Ramos (cell line): Measurements from ENCODE around the gene COMMD6.

Experiments used
- in situ Hi-C: fragments of 300-500 bp; cut with MboI; formaldehyde crosslinking; loops from one replicate; pipeline ENCODE4 v1.14.3; 2022; ENCODE audit warnings: low sequenced_read_pairs; ENCODE audit not compliant: unreplicated experiment

Gene COMMD6

DNA sequence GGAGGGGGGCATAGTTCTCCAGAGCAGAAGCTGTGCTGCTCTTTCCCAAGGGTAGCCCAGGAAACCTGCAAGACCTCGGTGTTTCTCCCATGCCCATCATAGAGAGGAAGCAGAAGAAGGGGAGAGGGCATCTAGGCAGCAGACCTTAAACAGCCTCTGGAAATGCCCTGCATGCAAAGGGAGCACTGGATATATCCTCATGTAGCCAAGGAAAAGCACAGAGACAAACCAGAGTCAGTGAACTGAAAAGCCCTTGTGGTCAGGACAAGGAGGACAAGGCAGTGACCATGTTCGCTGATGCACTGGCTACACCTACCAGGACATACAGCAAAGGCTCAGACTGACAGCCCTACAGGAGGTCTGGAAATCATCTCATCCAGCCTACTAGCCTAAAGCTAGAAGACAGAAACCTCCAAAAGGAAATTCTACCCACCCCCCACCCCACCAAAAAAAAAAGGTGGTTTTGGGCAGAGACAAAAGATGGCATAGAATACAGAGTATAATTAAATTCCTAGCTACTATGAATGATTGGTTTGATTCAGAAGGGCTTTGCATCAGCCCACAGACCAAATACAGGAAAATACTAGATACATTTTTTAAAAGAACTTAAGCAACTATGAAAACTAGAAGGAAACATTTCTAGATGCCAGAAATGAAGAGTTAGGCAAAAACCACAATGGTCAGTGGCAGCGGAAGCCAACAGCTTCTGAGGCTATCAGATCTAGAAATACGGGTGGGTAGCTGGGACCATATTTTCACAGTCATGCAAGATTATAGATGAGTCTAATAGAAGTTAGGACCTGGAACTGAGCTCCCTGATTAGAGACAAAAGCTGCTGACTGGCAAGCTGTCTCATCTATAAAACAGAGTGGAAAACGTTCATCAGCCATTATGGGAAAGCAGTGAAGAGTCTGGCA lies 51.2 kb downstream of the COMMD6 start:
- in situ Hi-C loops: loop anchor here (10.0 kb wide), 1 partner anchor 112 kb away; no protein-coding TSS in a partner anchor

DNA sequence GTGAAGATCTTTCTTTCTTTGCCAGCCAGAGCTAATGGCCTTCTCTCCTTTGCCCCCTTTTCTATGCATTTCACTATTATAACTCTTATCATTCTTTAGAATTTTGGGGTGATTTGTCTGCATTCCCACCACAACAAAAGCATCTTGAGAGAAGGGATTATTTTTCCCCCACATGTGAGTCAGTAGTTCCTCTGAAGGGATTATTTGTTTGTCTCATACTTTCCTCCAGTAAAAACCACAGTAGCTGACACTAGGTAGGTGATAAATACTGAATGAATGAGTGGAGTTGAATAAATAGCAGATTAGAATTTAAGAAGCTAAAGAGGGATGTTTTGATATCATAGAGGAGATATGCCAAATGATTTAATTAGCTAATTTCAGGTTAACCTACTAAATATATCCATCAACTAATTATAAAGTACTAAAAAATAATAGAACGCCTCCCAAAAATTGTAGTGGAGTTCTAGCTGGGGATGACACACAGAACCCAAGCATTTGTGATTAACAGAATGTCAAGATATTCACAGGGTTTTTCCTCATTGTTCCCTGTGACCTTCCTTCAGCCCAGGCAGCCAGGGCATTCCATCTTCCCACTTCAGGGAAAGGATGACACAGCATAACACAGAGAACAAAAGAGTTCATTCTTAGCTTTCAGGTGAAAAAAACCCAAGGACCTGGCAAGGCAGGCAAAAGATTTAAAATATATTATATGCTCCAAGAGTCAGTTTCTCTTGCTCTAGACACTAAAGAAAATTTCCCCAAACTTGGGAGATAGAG lies 52.2 kb downstream of the COMMD6 start:
- in situ Hi-C loops: loop anchor here (10.0 kb wide), 1 partner anchor 111 kb away; no protein-coding TSS in a partner anchor

DNA sequence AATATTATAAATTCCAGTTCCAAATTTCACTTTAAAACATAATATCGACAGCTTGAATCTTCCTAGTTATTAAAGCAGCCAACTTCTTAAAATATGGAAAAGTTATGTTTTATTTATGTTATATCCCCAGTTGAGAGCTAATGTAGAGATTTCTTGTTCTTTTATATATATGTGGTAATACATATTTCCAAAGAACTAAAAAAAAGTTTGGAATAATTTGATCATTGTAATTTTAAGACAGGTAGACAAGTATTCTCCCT lies 54.9 kb downstream of the COMMD6 start:
- in situ Hi-C loops: loop anchor here (10.0 kb wide), 1 partner anchor 108 kb away; no protein-coding TSS in a partner anchor

DNA sequence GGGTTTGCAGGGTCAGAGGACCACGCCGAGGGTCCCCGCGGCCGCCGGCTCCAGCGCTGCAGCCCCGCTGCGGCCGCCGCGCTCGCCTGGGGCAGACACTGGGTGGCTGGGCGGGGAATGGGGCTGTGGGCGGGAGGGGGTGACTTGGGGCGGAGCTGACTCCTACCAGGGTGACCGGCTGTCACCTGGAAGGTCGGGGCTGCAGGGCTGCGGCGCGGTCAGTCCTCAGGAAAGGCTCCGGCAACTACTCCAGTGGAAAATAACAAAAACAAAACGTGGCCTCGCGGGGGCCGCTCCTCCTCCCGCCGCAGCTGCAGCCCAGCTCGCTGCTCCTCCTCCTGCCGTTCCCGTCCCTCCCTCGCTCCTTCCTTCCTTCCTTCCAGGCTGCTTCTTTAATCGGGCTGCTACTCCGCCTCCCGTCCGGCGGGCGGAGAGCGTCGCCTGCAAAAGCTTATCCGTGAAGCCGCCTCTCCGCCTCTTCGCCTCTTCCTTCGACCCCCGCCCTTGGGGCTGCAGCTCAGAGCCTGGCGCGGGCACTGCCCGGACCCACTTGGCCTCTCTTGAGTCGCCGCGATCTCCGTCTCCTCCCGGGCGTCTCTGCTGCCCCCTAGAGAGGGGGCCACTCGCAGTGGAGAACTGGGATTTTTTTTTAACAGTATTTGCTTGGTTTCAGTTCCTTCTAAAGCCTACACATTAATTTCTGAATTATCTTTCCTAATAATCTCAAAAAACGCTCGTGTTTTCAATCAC lies 55.4 kb downstream of the COMMD6 start, which contains the start of gene TBC1D4:
Gene TBC1D4, minus strand, starts transcription at position 100 of the 750 bp plus-strand sequence. CDS start 402 bp downstream, outside the sequence.
- in situ Hi-C loops: loop anchor here (10.0 kb wide), 1 partner anchor 107 kb away; no protein-coding TSS in a partner anchor

DNA sequence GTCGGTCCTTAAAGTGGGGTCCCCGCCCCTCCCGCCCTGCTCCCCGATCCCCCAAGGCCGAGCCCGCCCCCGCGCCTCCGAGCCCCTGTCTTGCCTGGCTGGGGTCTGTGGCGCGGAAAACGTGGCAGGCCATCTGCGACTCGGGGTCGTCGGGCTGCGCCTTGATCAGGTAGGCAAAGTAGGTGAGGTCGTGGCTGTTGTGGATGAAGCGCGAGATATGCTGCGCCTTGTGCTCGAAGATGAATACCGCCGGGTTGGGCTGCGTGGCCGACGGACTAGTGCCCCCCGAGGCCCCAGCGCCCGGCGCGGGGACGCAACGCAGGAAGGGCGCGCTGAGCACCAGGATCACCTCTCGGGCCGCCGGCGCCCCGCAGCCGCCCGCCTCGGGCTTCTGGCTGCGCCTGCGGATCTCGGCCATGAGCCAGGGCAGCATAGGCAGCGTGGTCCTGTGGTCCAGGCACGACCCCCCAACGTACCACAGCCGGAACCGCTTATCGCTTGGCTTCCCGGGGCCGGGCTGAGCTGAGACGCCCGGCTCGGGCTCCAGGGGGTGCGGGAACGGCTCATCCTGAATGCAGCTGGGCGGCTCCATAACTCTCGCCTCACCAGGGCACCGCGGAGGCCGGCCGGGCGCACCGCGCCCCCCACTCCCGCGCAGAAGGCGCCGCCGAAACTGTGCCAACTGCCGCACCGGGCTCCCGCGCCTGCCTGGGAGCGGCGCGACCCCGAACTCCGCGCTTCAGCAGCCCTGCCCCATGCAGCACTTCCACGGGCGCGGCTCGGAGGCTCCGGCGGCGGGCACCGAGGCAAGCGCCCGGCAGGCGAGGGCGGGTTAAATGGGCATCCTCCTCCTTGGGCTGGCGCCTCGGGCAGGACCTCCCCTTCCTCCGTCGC lies 56.2 kb downstream of the COMMD6 start:
- in situ Hi-C loops: loop anchor here (10.0 kb wide), 1 partner anchor 107 kb away; no protein-coding TSS in a partner anchor

DNA sequence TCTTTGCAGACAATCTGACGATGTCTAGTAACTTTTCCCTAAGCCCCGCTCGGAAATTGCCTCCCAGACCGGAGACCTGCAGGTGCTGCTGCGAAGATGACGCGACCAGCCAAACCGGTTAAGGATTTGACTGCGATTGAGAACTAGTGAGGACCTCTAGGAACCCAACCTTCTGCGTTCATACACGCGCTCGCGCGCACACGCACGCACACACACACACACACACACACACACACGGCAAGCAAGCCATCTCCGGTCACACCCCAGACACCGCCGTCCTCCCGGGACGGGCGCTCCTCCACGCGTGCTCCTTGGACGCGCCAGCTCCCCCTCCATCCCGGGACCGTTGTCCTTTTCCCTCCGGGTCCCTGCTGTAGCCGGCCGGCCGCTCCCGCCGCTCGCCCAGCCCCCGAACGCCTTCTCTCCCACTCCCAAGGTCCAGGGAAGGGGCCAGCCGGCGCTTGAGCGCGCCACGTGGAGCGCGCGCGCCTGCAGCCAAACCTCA lies 56.9 kb downstream of the COMMD6 start:
- in situ Hi-C loops: loop anchor here (10.0 kb wide), 1 partner anchor 106 kb away; no protein-coding TSS in a partner anchor

DNA sequence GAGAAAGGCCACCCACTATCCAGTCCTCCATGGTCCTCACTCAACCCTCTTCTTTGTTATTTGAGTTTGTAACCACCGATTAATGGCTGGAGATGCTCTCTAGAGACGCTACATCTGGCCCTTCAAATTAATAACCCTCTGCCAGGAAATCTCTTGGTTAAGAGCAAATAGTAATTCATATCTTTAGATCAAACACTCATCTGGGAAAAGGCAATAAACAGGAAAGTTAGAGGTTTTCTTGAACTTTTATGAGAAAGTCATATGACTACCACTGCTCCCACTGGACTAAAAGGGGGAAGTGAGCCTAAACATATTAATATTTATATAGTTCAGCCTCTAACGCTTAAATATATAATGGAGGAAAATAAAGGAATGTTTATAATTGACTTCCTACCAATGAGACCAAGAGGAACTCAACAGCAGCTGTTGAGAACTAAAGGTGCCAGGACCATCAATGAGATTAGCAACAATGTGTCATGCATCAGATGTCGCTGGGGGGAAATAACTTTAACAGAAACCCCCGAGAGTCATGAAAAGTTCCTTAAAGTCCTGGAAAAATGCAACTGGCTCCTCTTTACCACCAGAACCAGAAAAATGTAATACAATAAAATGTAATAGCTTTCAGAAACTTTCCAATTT lies 58.4 kb downstream of the COMMD6 start:
- in situ Hi-C loops: no loop called here

DNA sequence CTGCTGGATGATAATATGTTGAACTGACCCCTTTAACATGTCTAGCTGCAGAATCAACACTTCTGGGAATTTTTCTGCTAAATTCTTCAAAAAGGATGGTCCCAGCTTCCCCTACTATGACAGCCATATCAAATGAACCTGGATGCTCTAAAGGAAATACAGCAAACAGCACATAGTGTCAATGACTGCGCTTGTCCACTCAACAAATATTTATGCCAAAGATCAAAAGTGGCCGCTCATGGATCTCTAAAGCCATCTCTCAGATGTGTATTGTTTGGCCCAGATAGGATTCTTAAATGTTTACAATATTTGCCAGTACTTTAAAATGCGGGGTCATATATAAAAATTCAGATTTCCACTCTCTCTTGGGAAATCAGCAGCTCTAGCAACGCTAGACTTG lies 59.0 kb downstream of the COMMD6 start:
- in situ Hi-C loops: no loop called here
